Left lung (tissue), 10 donors: ENCODE measurements around the gene TBC1D9. TPM values are rescaled to one million over a fixed set of nuclear protein-coding genes. Genes with fewer than 3 reads are reported as not detected.
A peak's percentile ranks its signal among the peaks of the same experiment; 100 is the strongest.

Experiments used
- ATAC-seq: fragments of 200-7000 bp; cut with Tn5 transposase; one replicate; pipeline ENCODE4 v1.9.1; 2020; ENCODE audit warnings: moderate library complexity
- DNase-seq, 4 donors: peaks; one replicate each; pipeline ENCODE4 v3.0.0-alpha.2; 2013 to 2020
- H3K27ac ChIP-seq, 2 donors: fragments of 200-600 bp; sonication (generic) in 1 of 2; one replicate each; pipeline versions ENCODE4 v1.5.0 to v1.8.0; 2020 to 2021
- H3K27me3 ChIP-seq, 2 donors: fragments of 200-600 bp; sonication (generic) in 1 of 2; one replicate each; pipeline versions ENCODE4 v1.5.0 to v1.8.0; 2020 to 2021
- H3K36me3 ChIP-seq, 2 donors: fragments of 200-600 bp; sonication (generic) in 1 of 2; one replicate each; pipeline versions ENCODE4 v1.5.0 to v1.8.0; 2020 to 2021
- H3K4me1 ChIP-seq, 2 donors: fragments of 200-600 bp; one replicate each; pipeline ENCODE4 v1.8.0; 2021
- H3K4me3 ChIP-seq, 2 donors: fragments of 200-600 bp; sonication (generic) in 1 of 2; one replicate each; pipeline versions ENCODE4 v1.5.0 to v1.8.0; 2020 to 2021; ENCODE audit warnings: mild to moderate bottlenecking in 1 of 2
- H3K9me3 ChIP-seq, 2 donors: fragments of 200-600 bp; sonication (generic) in 1 of 2; one replicate each; pipeline versions ENCODE4 v1.5.0 to v1.8.0; 2020 to 2021
- CTCF ChIP-seq, 2 donors: fragments of 200-600 bp; sonication (generic) in 1 of 2; IDR thresholded peaks; one replicate each; pipeline versions ENCODE4 v1.5.0 to v1.8.0; 2021; ENCODE audit warnings: antibody characterized with exemption in 2 of 2
- intact Hi-C, 2 donors: fragments of 100-400 bp; cut with DNase I; formaldehyde crosslinking; loops; one replicate each; pipeline versions ENCODE4 v1.11.2 to v1.14.2; 2022
- polyA plus RNA-seq, 6 donors: library from polyadenylated mRNA; unstranded; fragments of 120-200 nt; gene quantifications; one replicate each; pipeline ENCODE4 v1.2.1, GENCODE V29; 2013; ENCODE audit not compliant: insufficient read length in 6 of 6
- total RNA-seq, 2 donors: library from RNA; stranded (reverse); fragmentation: NEBNext Ultra II Directional; extraction: Animal tissue kit (Norgen Biotek cat#: 25700); gene quantifications; one replicate each; pipeline ENCODE4 v1.2.1, GENCODE V29; 2021
- donor health status: DM: no; HTN: yes; CAD: no.
- donor health status: DM: no; HTN: no; CAD: no.

Gene TBC1D9
- total and polyA plus RNA-seq, 8 donors, result 27.7 to 35.7 (median 32.3) TPM

DNA sequence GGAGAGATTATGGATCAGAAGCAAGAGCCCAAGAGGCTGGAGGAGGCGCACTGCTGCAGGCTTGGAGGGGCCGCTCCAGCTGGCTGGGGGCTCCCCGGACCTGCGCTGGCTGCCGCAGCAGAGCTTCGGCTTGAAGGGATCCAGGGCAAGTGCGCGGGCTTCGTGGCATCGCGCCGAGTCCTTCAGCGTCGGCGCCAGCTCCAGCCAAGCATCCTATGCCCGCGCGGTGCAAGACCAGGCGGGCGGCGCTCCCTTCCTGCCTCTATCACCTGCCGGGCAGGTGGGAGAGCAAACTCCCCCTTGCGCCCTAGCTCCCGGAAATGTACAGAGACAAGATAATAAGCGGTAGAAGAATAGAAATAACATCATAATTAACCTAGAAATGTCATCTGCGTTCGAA is 176.9 kb downstream of the TBC1D9 start:
- ATAC-seq (no peak), DNase-seq (peak in 1 of 4 donors; percentile 71)
- no peak overlapping the region for H3K27ac ChIP-seq
- intact Hi-C loops, result no loop called here
- H3K36me3 ChIP-seq, result no peaks in the 10 kb centered on the region
- no peak for TF ChIP-seq CTCF (IDR thresholded peaks at IDR 0.05)
- peaks cover 22 to 54% of the 10 kb centered on the region in 2 donors for H3K27me3 ChIP-seq
- H3K4me3 ChIP-seq, result no peak overlapping the region
- no peaks in the 10 kb centered on the region for H3K9me3 ChIP-seq
- no peaks in the 10 kb centered on the region for H3K4me1 ChIP-seq

DNA sequence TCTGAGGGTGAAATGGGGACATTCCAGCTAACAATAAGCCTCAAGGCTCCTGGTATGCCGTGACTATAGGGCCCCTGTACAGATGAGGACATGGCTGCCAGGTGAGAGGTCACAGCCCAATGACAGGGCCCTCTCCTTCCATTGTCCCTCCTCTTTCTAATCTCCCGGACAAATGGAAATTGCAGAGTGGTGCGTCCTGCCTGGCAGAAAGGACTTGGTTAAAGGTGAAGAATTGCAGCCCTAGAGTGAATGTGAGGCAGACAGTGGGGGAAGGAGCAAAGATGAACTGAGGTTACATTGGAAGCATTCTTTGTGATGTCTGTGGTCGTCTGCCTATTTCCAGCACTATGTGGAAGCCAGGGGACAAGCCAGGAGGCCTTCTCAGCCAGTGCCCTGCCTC is 180.7 kb downstream of the TBC1D9 start:
- intact Hi-C loops, result no loop called here
- DNase-seq, result no peak
- no peak overlapping the region for H3K27ac ChIP-seq
- TF ChIP-seq CTCF (IDR thresholded peaks at IDR 0.05), result no peak
- H3K9me3 ChIP-seq, result peaks cover 0 to 7% of the 10 kb centered on the region in 2 donors
- no peaks in the 10 kb centered on the region for H3K4me1 ChIP-seq
- H3K36me3 ChIP-seq, result no peaks in the 10 kb centered on the region
- H3K4me3 ChIP-seq, result no peak overlapping the region
- H3K27me3 ChIP-seq, result peaks cover 29 to 66% of the 10 kb centered on the region in 2 donors
- ATAC-seq, result no peak

GRCh38 chr4:140571620-140572019 is 184.6 kb downstream of the TBC1D9 start:
- Histone ChIP-seq H3K4me3 (no peak overlapping the region), H3K27ac (no peak overlapping the region), H3K27me3 (peaks cover 43 to 66% of the 10 kb centered on the region in 2 donors), H3K36me3 (no peaks in the 10 kb centered on the region), H3K9me3 (peaks cover 0 to 7% of the 10 kb centered on the region in 2 donors), H3K4me1 (peaks cover 9 to 19% of the 10 kb centered on the region in 2 donors)
- ATAC-seq, result no peak
- no peak for DNase-seq
- no peak for TF ChIP-seq CTCF (IDR thresholded peaks at IDR 0.05)
- intact Hi-C loops, result no loop called here

Other genes with a start within 250 kb of the TBC1D9 start
- gene ELMOD2, start 232.2 kb downstream of the TBC1D9 start, total RNA-seq, result 10 to 100 TPM; 26.2 to 29.4 TPM
- gene ELMOD2, start 232.2 kb downstream of the TBC1D9 start, polyA plus RNA-seq, result 10 to 100 TPM; 40.6 to 48.5 (median 45.1) TPM
- gene UCP1, start 187.4 kb downstream of the TBC1D9 start, total RNA-seq, result not detected
- under 1 TPM; 0.47 to 0.99 (median 0.57) TPM for gene UCP1, start 187.4 kb downstream of the TBC1D9 start, polyA plus RNA-seq